Endothelial cell of umbilical vein (primary cell): Measurements from ENCODE around the gene TNFAIP1. TPM values are rescaled to one million over a fixed set of nuclear protein-coding genes. Genes with fewer than 3 reads are reported as not detected.

Source experiments
- BruUV-seq: library from RNA; stranded (reverse); fragments of 400-500 nt; replicated peaks from 2 replicates; lab custom pipeline; 2021; lab: Mats Ljungman, UMichigan
- CTCF ChIA-PET: fragments of 300-600, 350-600 bp; sonication (Branson Sonifier 250); formaldehyde crosslinking; loops from one replicate; lab custom pipeline; 2021; ENCODE audit warnings: antibody characterized with exemption, inconsistent platforms; lab: Charles Lee
- POLR2A ChIA-PET: fragments of 300-600, 350-600 bp; sonication (Branson Sonifier 250); formaldehyde crosslinking; loops from one replicate; lab custom pipeline; 2021; ENCODE audit warnings: antibody characterized with exemption, inconsistent platforms; lab: Charles Lee
- DNase-seq: peaks from one replicate; pipeline ENCODE4 v3.0.0-alpha.2; 2011; ENCODE audit warnings: low read depth, low spot score
- FAIRE-seq: peaks from 2 replicates; lab custom pipeline; 2011; peaks lifted over from hg19 to GRCh38; lab: Jason Lieb, UNC
- H2AFZ ChIP-seq: 2 replicates; pipeline ENCODE4 v1.6.0; 2012; ENCODE audit warnings: low read depth, low read length, control low read depth, inconsistent platforms
- H3K27ac ChIP-seq: 2 replicates; pipeline ENCODE4 v1.5.1; 2011; ENCODE audit warnings: low read depth, mild to moderate bottlenecking, control low read depth, low read length, moderate library complexity; ENCODE audit not compliant: insufficient read depth
- H3K27me3 ChIP-seq, 2 experiments: 2 replicates each; pipeline versions ENCODE4 v1.6.0 to v1.6.1; 2011; ENCODE audit warnings: low read length in 2 of 2, mixed read lengths in 1 of 2; ENCODE audit not compliant: control insufficient read depth in 2 of 2, insufficient read depth in 2 of 2
- H3K36me3 ChIP-seq, 2 experiments: 2 replicates in 1 of 2; 3 replicates in 1 of 2; pipeline ENCODE4 v1.5.1; 2011; ENCODE audit warnings: low read length in 2 of 2, mild to moderate bottlenecking in 1 of 2, moderate library complexity in 1 of 2; ENCODE audit not compliant: control insufficient read depth in 2 of 2, insufficient read depth in 2 of 2; ENCODE audit errors: extremely low read depth in 1 of 2
- H3K4me1 ChIP-seq: 3 replicates; pipeline ENCODE4 v1.5.1; 2011; ENCODE audit warnings: mild to moderate bottlenecking, low read length; ENCODE audit not compliant: control insufficient read depth, insufficient read depth; ENCODE audit errors: extremely low read depth
- H3K4me2 ChIP-seq: 2 replicates; pipeline ENCODE4 v1.6.1; 2011; ENCODE audit warnings: low read length, control low read depth, mixed read lengths; ENCODE audit not compliant: insufficient read depth
- H3K4me3 ChIP-seq, 3 experiments: fragments of 200-600 bp in 1 of 3; sonication (generic), shearing (Covaris generic) in 1 of 3; replicated peaks in 1 of 3; 2 replicates each; pipeline ENCODE4 v1.5.1; 2011 to 2016; ENCODE audit warnings: control low read depth in 3 of 3, low read length in 3 of 3, mild to moderate bottlenecking in 2 of 3, inconsistent platforms in 1 of 3, low read depth in 1 of 3, moderate library complexity in 1 of 3; ENCODE audit not compliant: insufficient read depth in 1 of 3
- H3K79me2 ChIP-seq: 2 replicates; pipeline ENCODE4 v1.6.0; 2012; ENCODE audit warnings: low read length, inconsistent platforms; ENCODE audit not compliant: control insufficient read depth, insufficient read depth
- H3K9ac ChIP-seq: replicated peaks from 2 replicates; pipeline ENCODE3; 2011; ENCODE audit warnings: low read length, control low read depth; ENCODE audit not compliant: insufficient read depth; ENCODE audit errors: extremely low read depth
- H3K9me1 ChIP-seq: replicated peaks from 3 replicates; pipeline ENCODE4 v1.6.0; 2011; ENCODE audit warnings: mild to moderate bottlenecking, low read length; ENCODE audit not compliant: control insufficient read depth, insufficient read depth; ENCODE audit errors: extremely low read depth
- H3K9me3 ChIP-seq: replicated peaks from 2 replicates; pipeline ENCODE4 v1.5.1; 2012; ENCODE audit warnings: low read length, inconsistent platforms; ENCODE audit not compliant: control insufficient read depth, insufficient read depth
- H4K20me1 ChIP-seq: replicated peaks from 2 replicates; pipeline ENCODE3; 2011; ENCODE audit warnings: mild to moderate bottlenecking, low read length; ENCODE audit not compliant: control insufficient read depth, insufficient read depth; ENCODE audit errors: extremely low read depth
- CTCF ChIP-seq, 2 donors: IDR thresholded peaks; 1 replicate in 1 of 2; 2 replicates in 1 of 2; pipeline ENCODE4 v1.5.1; 2011; ENCODE audit warnings: low read length in 2 of 2, mild to moderate bottlenecking in 2 of 2, moderate library complexity in 2 of 2, control low read depth in 1 of 2, inconsistent platforms in 1 of 2, low read depth in 1 of 2; ENCODE audit not compliant: insufficient read depth in 1 of 2; ENCODE audit errors: extremely low read depth in 1 of 2
- EZH2 ChIP-seq: IDR thresholded peaks from 2 replicates; pipeline ENCODE4 v1.6.1; 2012; ENCODE audit warnings: borderline replicate concordance, low read depth, mild to moderate bottlenecking, moderate library complexity, low read length, inconsistent platforms; ENCODE audit not compliant: severe bottlenecking
- GATA2 ChIP-seq: IDR thresholded peaks from 2 replicates; pipeline ENCODE4 v1.7.0; 2011; ENCODE audit warnings: low read depth, mild to moderate bottlenecking, moderate library complexity, mixed read lengths, low read length; ENCODE audit not compliant: insufficient read length, insufficient read depth
- JUN ChIP-seq: IDR thresholded peaks from 2 replicates; pipeline ENCODE4 v1.6.1; 2011; ENCODE audit warnings: borderline replicate concordance, low read depth; ENCODE audit not compliant: insufficient read length, insufficient read depth
- MAX ChIP-seq: IDR thresholded peaks from 2 replicates; pipeline ENCODE4 v1.6.1; 2011; ENCODE audit not compliant: insufficient read depth, insufficient read length
- MYC ChIP-seq: IDR thresholded peaks from one replicate; pipeline ENCODE4 v1.6.1; 2011; ENCODE audit warnings: mild to moderate bottlenecking, low read depth, low read length
- POLR2A ChIP-seq: IDR thresholded peaks from 2 replicates; pipeline ENCODE4 v1.6.1; 2012; ENCODE audit warnings: low read depth, mild to moderate bottlenecking, control low read depth, low read length
- POLR2AphosphoS5 ChIP-seq: IDR thresholded peaks from 2 replicates; pipeline ENCODE4 v1.6.1; 2012; ENCODE audit warnings: low read depth, mild to moderate bottlenecking, control low read depth, low read length, moderate library complexity; ENCODE audit not compliant: insufficient read depth
- dilution Hi-C: fragments of 300-500 bp; cut with MboI; formaldehyde crosslinking; loops from one replicate; pipeline ENCODE4 v1.15.0; 2019; ENCODE audit warnings: low sequenced_read_pairs; ENCODE audit not compliant: extremely low pct_ligation_motif_present
- intact Hi-C: fragments of 100-400 bp; cut with micrococcal nuclease; formaldehyde crosslinking; loops from one replicate; pipeline ENCODE4 v1.10.0; 2022
- polyA plus RNA-seq, 4 experiments: library from polyadenylated mRNA; depleted of rRNA in 3 of 4; stranded (reverse) in 3 of 4; unstranded in 1 of 4; fragments of >200 nt; gene quantifications; 2 replicates each; pipeline versions ENCODE4 v1.2.1 to v1.2.3, GENCODE V29; 2011 to 2012; ENCODE audit warnings: missing spikeins in 1 of 4
- total RNA-seq: library from RNA; stranded (reverse); gene quantifications from 2 replicates; pipeline ENCODE4 v1.2.3, GENCODE V29; 2021

Gene TNFAIP1
- total and polyA plus RNA-seq, 2 donors (not counting 3 experiments of a cell fraction or from before 2014, with no cell fraction given), result 85.7 to 89.6 TPM

GRCh38 chr17:28357901-28358197 is 22.3 kb downstream of the TNFAIP1 start:
- CTCF ChIA-PET, result interaction anchor here (0.7 to 3.2 kb wide), 8 partner anchors 9 to 106 kb away, joined by 3 to 23 read pairs (median 5); partner anchors contain the start of genes IFT20 and TNFAIP1
- FAIRE-seq, result peak; percentile 49
- dilution Hi-C loops (no loop called here), intact Hi-C loops (loop anchor here (1.0 to 10.0 kb wide), 5 partner anchors 12 to 1103 kb away; partner anchors contain the start of genes IFT20, TMEM97, TNFAIP1 and VTN)
- peak overlapping the region; percentile 92 for H3K27ac ChIP-seq
- peaks cover 17% of the 10 kb centered on the region for H3K4me1 ChIP-seq
- no peaks in the 10 kb centered on the region for H4K20me1 ChIP-seq
- TF ChIP-seq EZH2, result no peak
- TF ChIP-seq JUN, result no peak
- TF ChIP-seq POLR2A, result no peak
- no peak for TF ChIP-seq GATA2
- H3K4me2 ChIP-seq, result peak overlapping the region; percentile 97
- no peaks in the 10 kb centered on the region for H3K27me3 ChIP-seq
- H3K36me3 ChIP-seq, result peaks cover 21 to 35% of the 10 kb centered on the region in 2 experiments
- no peaks in the 10 kb centered on the region for H3K9me3 ChIP-seq
- H2AFZ ChIP-seq, result peak overlapping the region; percentile 96
- H3K79me2 ChIP-seq, result peaks cover 30% of the 10 kb centered on the region
- H3K4me3 ChIP-seq, result peak overlapping the region; percentile 89 to 98 (median 91)
- peaks cover 2% of the 10 kb centered on the region for H3K9me1 ChIP-seq
- peak overlapping the region; percentile 98 for H3K9ac ChIP-seq
- POLR2A ChIA-PET, result interaction anchor here (1.2 to 2.5 kb wide), 4 partner anchors 8 to 37 kb away, joined by 3 to 26 read pairs (median 8); partner anchors contain the start of genes IFT20 and TNFAIP1
- no peak for DNase-seq
- TSS peak; percentile 74 for BruUV-seq

GRCh38 chr17:28363186-28363585 is 27.6 kb downstream of the TNFAIP1 start:
- Histone ChIP-seq H3K36me3 (peaks cover 14 to 27% of the 10 kb centered on the region in 2 experiments), H4K20me1 (no peaks in the 10 kb centered on the region), H3K9ac (no peak overlapping the region), H3K4me1 (peaks cover 5% of the 10 kb centered on the region), H3K9me1 (peaks cover under 1% of the 10 kb centered on the region), H3K4me3 (no peak overlapping the region), H2AFZ (no peak overlapping the region), H3K9me3 (no peaks in the 10 kb centered on the region), H3K27me3 (no peaks in the 10 kb centered on the region), H3K4me2 (no peak overlapping the region), H3K27ac (no peak overlapping the region), H3K79me2 (peaks cover 7% of the 10 kb centered on the region)
- POLR2A ChIA-PET, result interaction anchor here (0.6 kb wide), 1 partner anchor 83 kb away, joined by 6 read pairs; no protein-coding TSS in a partner anchor
- DNase-seq (no peak), FAIRE-seq (no peak)
- intact Hi-C loops, result no loop called here
- no TSS peak for BruUV-seq
- dilution Hi-C loops, result no loop called here
- CTCF ChIA-PET, result no interaction called here
- TF ChIP-seq EZH2 (no peak), POLR2A (no peak), MAX (no peak), CTCF (IDR thresholded peaks at IDR 0.05; ENCODE audit: extremely low read depth in 1 of 2, insufficient read depth in 1 of 2, low read depth in 1 of 2, low read length in 2 of 2) (no peak), MYC (no peak), POLR2AphosphoS5 (no peak)
